ENCODE data around the gene FBLL1. TPM values are rescaled to one million over a fixed set of nuclear protein-coding genes. Genes with fewer than 3 reads are reported as not detected.
A peak's percentile ranks its signal among the peaks of the same experiment; 100 is the strongest.

FBLL1 gene
- total RNA-seq, 4 donors from 2014 or later, result 0.29 to 0.33 TPM; not detected in 2

- intact Hi-C loops (cut with DNase I), result no loop called here
- no peak for DNase-seq (ENCODE audit: extremely low spot score)
- no peak overlapping the region for H3K4me3 ChIP-seq
- no peaks in the 10 kb centered on the region for H3K4me1 ChIP-seq
- H3K9me3 ChIP-seq, result peaks cover 0 to 10% (median 8%) of the 10 kb centered on the region in 4 donors
- peaks cover 78 to 100% (median 95%) of the 10 kb centered on the region in 4 donors for H3K36me3 ChIP-seq
- H3K27me3 ChIP-seq, result no peaks in the 10 kb centered on the region
- no peak for TF ChIP-seq POLR2A (IDR thresholded peaks at IDR 0.05; ENCODE audit: low read depth)
- TF ChIP-seq CTCF (IDR thresholded peaks at IDR 0.05), result no peak
- no peak for TF ChIP-seq EP300 (IDR thresholded peaks at IDR 0.05)
- TF ChIP-seq POLR2AphosphoS5 (IDR thresholded peaks at IDR 0.05), result no peak
- WGBS, result 97% methylated on average over 2 of the region's 2 CpGs
- no peak overlapping the region for H3K27ac ChIP-seq (replicated peaks in 1 of 4)
Observed at GRCh38 chr5:168513861-168514428, 15.2 kb upstream of the FBLL1 start.

- 84% methylated on average over 2 of the region's 2 CpGs for WGBS
- DNase-seq (ENCODE audit: extremely low spot score), result no peak
- peaks cover 0 to 12% (median 3%) of the 10 kb centered on the region in 4 donors for H3K36me3 ChIP-seq
- no peak overlapping the region for H3K4me3 ChIP-seq
- TF ChIP-seq CTCF (IDR thresholded peaks at IDR 0.05) (no peak), POLR2A (IDR thresholded peaks at IDR 0.05; ENCODE audit: low read depth) (no peak), EP300 (IDR thresholded peaks at IDR 0.05) (no peak), POLR2AphosphoS5 (IDR thresholded peaks at IDR 0.05) (no peak)
- peaks cover 0 to 25% (median 16%) of the 10 kb centered on the region in 4 donors for H3K27me3 ChIP-seq
- H3K9me3 ChIP-seq, result no peaks in the 10 kb centered on the region
- peaks cover 3 to 16% (median 13%) of the 10 kb centered on the region in 4 donors for H3K4me1 ChIP-seq
- H3K27ac ChIP-seq (replicated peaks in 1 of 4), result no peak overlapping the region
- intact Hi-C loops (cut with DNase I), result no loop called here
Observed at GRCh38 chr5:168525856-168526255, 3.2 kb upstream of the FBLL1 start.

- Histone ChIP-seq H3K27me3 (peaks cover 0 to 44% (median 24%) of the 10 kb centered on the region in 4 donors), H3K36me3 (peaks cover 0 to 5% (median 0%) of the 10 kb centered on the region in 4 donors)
Observed at GRCh38 chr5:168527756-168528295, 1.3 kb upstream of the FBLL1 start.

GRCh38 chr5:168529374-168530234, 499 bp downstream of the FBLL1 start:
- 58% methylated on average over 25 of the region's 125 CpGs for WGBS

More at GRCh38 chr5:168527756-168528295, 1.3 kb upstream of the FBLL1 start:
- no peak overlapping the region for H3K4me3 ChIP-seq
- intact Hi-C loops (cut with DNase I), result no loop called here
- H3K9me3 ChIP-seq, result no peaks in the 10 kb centered on the region
- H3K4me1 ChIP-seq, result peaks cover 3 to 16% (median 13%) of the 10 kb centered on the region in 4 donors
- DNase-seq (ENCODE audit: extremely low spot score), result no peak
- H3K27ac ChIP-seq (replicated peaks in 1 of 4), result no peak overlapping the region
- WGBS, result 93% methylated on average over 4 of the region's 4 CpGs
- TF ChIP-seq EP300 (IDR thresholded peaks at IDR 0.05) (no peak), POLR2A (IDR thresholded peaks at IDR 0.05; ENCODE audit: low read depth) (no peak), POLR2AphosphoS5 (IDR thresholded peaks at IDR 0.05) (no peak), CTCF (IDR thresholded peaks at IDR 0.05) (no peak)

More at GRCh38 chr5:168529374-168530234, 499 bp downstream of the FBLL1 start:
- no peak overlapping the region for H3K27ac ChIP-seq (replicated peaks in 1 of 4)
- intact Hi-C loops (cut with DNase I), result no loop called here
- H3K4me3 ChIP-seq, result peak overlapping the region; percentile 50 to 62 (median 54)
- H3K36me3 ChIP-seq, result no peaks in the 10 kb centered on the region
- no peak for DNase-seq (ENCODE audit: extremely low spot score)
- peaks cover 3 to 16% (median 13%) of the 10 kb centered on the region in 4 donors for H3K4me1 ChIP-seq
- TF ChIP-seq CTCF (IDR thresholded peaks at IDR 0.05), result no peak
- no peak for TF ChIP-seq POLR2AphosphoS5 (IDR thresholded peaks at IDR 0.05)
- TF ChIP-seq EP300 (IDR thresholded peaks at IDR 0.05), result no peak
- no peak for TF ChIP-seq POLR2A (IDR thresholded peaks at IDR 0.05; ENCODE audit: low read depth)
- H3K27me3 ChIP-seq, result peaks cover 0 to 60% (median 24%) of the 10 kb centered on the region in 4 donors
- H3K9me3 ChIP-seq, result no peaks in the 10 kb centered on the region

Data from esophagus muscularis mucosa (tissue), 4 donors.